Caco-2 (cell line): Measurements from ENCODE around the gene ZBTB16. TPM values are rescaled to one million over a fixed set of nuclear protein-coding genes. Genes with fewer than 3 reads are reported as not detected.

ENCODE experiments used
- BruUV-seq: library from RNA; stranded (reverse); fragments of 400-500 nt; replicated peaks from 2 replicates; lab custom pipeline; 2021; lab: Mats Ljungman, UMichigan
- CTCF ChIA-PET: fragments of 300-600 bp; sonication (Branson Sonifier 250); formaldehyde crosslinking; loops from one replicate; lab custom pipeline; 2022; ENCODE audit warnings: antibody characterized with exemption; lab: Charles Lee
- POLR2A ChIA-PET: fragments of 300-600 bp; sonication (Branson Sonifier 250); formaldehyde crosslinking; loops from one replicate; lab custom pipeline; 2022; ENCODE audit warnings: antibody characterized with exemption; lab: Charles Lee
- DNase-seq, 2 experiments: peaks; one replicate each; pipeline versions ENCODE4 v3.0.0 to v3.0.0-alpha.2; 2020 to 2022
- H3K27me3 ChIP-seq: replicated peaks from 2 replicates; pipeline ENCODE4 v1.6.0; 2011; ENCODE audit warnings: low read length; ENCODE audit not compliant: control insufficient read depth, insufficient read depth
- H3K36me3 ChIP-seq: 2 replicates; pipeline ENCODE4 v1.5.1; 2011; ENCODE audit warnings: low read length; ENCODE audit not compliant: control insufficient read depth, insufficient read depth
- H3K4me1 ChIP-seq: fragments of 250-450 bp; sonication (Bioruptor Pico); 2 replicates; pipeline ENCODE4 v1.5.1; 2020; ENCODE audit warnings: mild to moderate bottlenecking
- H3K4me3 ChIP-seq: 2 replicates; pipeline ENCODE4 v1.5.1; 2011; ENCODE audit warnings: low read depth, mild to moderate bottlenecking, control low read depth, low read length
- H3K9me3 ChIP-seq: fragments of 250-450 bp; sonication (Bioruptor Pico); 2 replicates; pipeline ENCODE4 v1.5.1; 2020; ENCODE audit warnings: mild to moderate bottlenecking, moderate library complexity
- H3K27ac Mint-ChIP-seq: one replicate; pipeline ENCODE4 v1.8.0; 2022; ENCODE audit warnings: mixed read lengths; ENCODE audit not compliant: unreplicated experiment
- H3K27me3 Mint-ChIP-seq: one replicate; pipeline ENCODE4 v1.8.0; 2022; ENCODE audit warnings: mixed read lengths; ENCODE audit not compliant: insufficient read depth, unreplicated experiment
- H3K36me3 Mint-ChIP-seq: one replicate; pipeline ENCODE4 v1.8.0; 2022; ENCODE audit warnings: mild to moderate bottlenecking, mixed read lengths; ENCODE audit not compliant: insufficient read depth, unreplicated experiment
- H3K4me1 Mint-ChIP-seq: one replicate; pipeline ENCODE4 v1.8.0; 2022; ENCODE audit warnings: low read depth, mixed read lengths; ENCODE audit not compliant: unreplicated experiment
- H3K4me3 Mint-ChIP-seq: one replicate; pipeline ENCODE4 v1.8.0; 2022; ENCODE audit warnings: mild to moderate bottlenecking, moderate library complexity, mixed read lengths; ENCODE audit not compliant: unreplicated experiment
- H3K9me3 Mint-ChIP-seq: one replicate; pipeline ENCODE4 v1.8.0; 2022; ENCODE audit warnings: mixed read lengths; ENCODE audit not compliant: unreplicated experiment
- CTCF ChIP-seq, 2 experiments: fragments of 200-600 bp in 1 of 2; IDR thresholded peaks; 1 replicate in 1 of 2; 2 replicates in 1 of 2; pipeline versions ENCODE4 v1.5.1 to v1.8.0; 2011 to 2022; ENCODE audit warnings: antibody characterized with exemption in 1 of 2, control low read depth in 1 of 2, inconsistent platforms in 1 of 2, low read depth in 1 of 2, low read length in 1 of 2, mild to moderate bottlenecking in 1 of 2, moderate library complexity in 1 of 2; ENCODE audit not compliant: insufficient read depth in 1 of 2, severe bottlenecking in 1 of 2, unreplicated experiment in 1 of 2
- intact Hi-C: fragments of 100-400 bp; cut with micrococcal nuclease; formaldehyde crosslinking; loops from one replicate; pipeline ENCODE4 v1.10.0; 2022; ENCODE audit not compliant: unreplicated experiment
- total RNA-seq: library from RNA; stranded (reverse); gene quantifications from 2 replicates; pipeline ENCODE4 v1.2.3, GENCODE V29; 2022

ZBTB16 gene
- total RNA-seq, 1 experiment from 2014 or later = 12.7 TPM

GRCh38 chr11:114106986-114107385 lies 47.5 kb downstream of the ZBTB16 start:
- H3K4me1 Mint-ChIP-seq = peaks cover 76% of the 10 kb centered on the region
- no peaks in the 10 kb centered on the region for H3K27me3 Mint-ChIP-seq
- Histone ChIP-seq H3K9me3 (no peaks in the 10 kb centered on the region), H3K4me3 (no peak overlapping the region), H3K27me3 (no peaks in the 10 kb centered on the region), H3K36me3 (no peaks in the 10 kb centered on the region; the same call in 1 of the 2 replicates), H3K4me1 (peaks cover 68% of the 10 kb centered on the region)
- H3K36me3 Mint-ChIP-seq = no peaks in the 10 kb centered on the region
- BruUV-seq = no TSS peak
- intact Hi-C loops = no loop called here
- ChIA-PET POLR2A (interaction anchor here (0.7 kb wide), 1 partner anchor 29 kb away, joined by 3 read pairs; no protein-coding TSS in a partner anchor), CTCF (interaction anchor here (1.1 to 1.5 kb wide), 2 partner anchors 9 to 47 kb away, joined by 3 to 5 read pairs; partner anchors contain the start of gene ZBTB16)
- TF ChIP-seq CTCF (IDR thresholded peaks at IDR 0.05; ENCODE audit: insufficient read depth in 1 of 2, low read depth in 1 of 2, low read length in 1 of 2, severe bottlenecking in 1 of 2, unreplicated experiment in 1 of 2) = no peak
- H3K9me3 Mint-ChIP-seq = no peaks in the 10 kb centered on the region
- DNase-seq = peak in 1 of 2 experiments; percentile 45
- H3K4me3 Mint-ChIP-seq = no peak overlapping the region
- H3K27ac Mint-ChIP-seq = no peak overlapping the region

- H3K4me3 Mint-ChIP-seq = no peak overlapping the region
- peaks cover 62% of the 10 kb centered on the region for H3K4me1 Mint-ChIP-seq
- no peaks in the 10 kb centered on the region for H3K27me3 ChIP-seq
- no peaks in the 10 kb centered on the region for H3K9me3 ChIP-seq
- TF ChIP-seq CTCF (IDR thresholded peaks at IDR 0.05; ENCODE audit: insufficient read depth in 1 of 2, low read depth in 1 of 2, low read length in 1 of 2, severe bottlenecking in 1 of 2, unreplicated experiment in 1 of 2) = no peak
- H3K9me3 Mint-ChIP-seq = no peaks in the 10 kb centered on the region
- H3K36me3 ChIP-seq = no peaks in the 10 kb centered on the region; the same call in 1 of the 2 replicates
- ChIA-PET CTCF (interaction anchor here (0.7 to 2.3 kb wide), 6 partner anchors 8 to 73 kb away, joined by 3 to 10 read pairs (median 3); partner anchors contain the start of gene ZBTB16), POLR2A (interaction anchor here (0.6 kb wide), 1 partner anchor 38 kb away, joined by 3 read pairs; no protein-coding TSS in a partner anchor)
- H3K27ac Mint-ChIP-seq = peak overlapping the region; percentile 45
- no peaks in the 10 kb centered on the region for H3K36me3 Mint-ChIP-seq
- no peak for DNase-seq
- intact Hi-C loops = no loop called here
- peaks cover 61% of the 10 kb centered on the region for H3K4me1 ChIP-seq
- no TSS peak for BruUV-seq
- no peaks in the 10 kb centered on the region for H3K27me3 Mint-ChIP-seq
- no peak overlapping the region for H3K4me3 ChIP-seq
Measured at GRCh38 chr11:114108501-114109205, 49.1 kb downstream of the ZBTB16 start.

- H3K9me3 Mint-ChIP-seq = no peaks in the 10 kb centered on the region
- H3K4me1 Mint-ChIP-seq = peaks cover 60% of the 10 kb centered on the region
Measured at GRCh38 chr11:114109206-114110090, 49.9 kb downstream of the ZBTB16 start.

More at GRCh38 chr11:114109206-114110090, 49.9 kb downstream of the ZBTB16 start:
- H3K36me3 ChIP-seq = no peaks in the 10 kb centered on the region; the same call in 1 of the 2 replicates
- POLR2A ChIA-PET = no interaction called here
- peaks cover 60% of the 10 kb centered on the region for H3K4me1 ChIP-seq
- BruUV-seq = TSS peak; percentile 50
- intact Hi-C loops = no loop called here
- Mint-ChIP-seq H3K4me3 (peak overlapping the region; percentile 15), H3K36me3 (no peaks in the 10 kb centered on the region), H3K27me3 (no peaks in the 10 kb centered on the region), H3K27ac (peak overlapping the region; percentile 45)
- no peak overlapping the region for H3K4me3 ChIP-seq
- CTCF ChIA-PET = interaction anchor here (0.6 to 2.3 kb wide), 4 partner anchors 10 to 74 kb away, joined by 3 to 10 read pairs (median 3); no protein-coding TSS in a partner anchor
- H3K27me3 ChIP-seq = no peaks in the 10 kb centered on the region
- peak; percentile 54 to 75 for DNase-seq
- H3K9me3 ChIP-seq = no peaks in the 10 kb centered on the region
- no peak for TF ChIP-seq CTCF (IDR thresholded peaks at IDR 0.05; ENCODE audit: insufficient read depth in 1 of 2, low read depth in 1 of 2, low read length in 1 of 2, severe bottlenecking in 1 of 2, unreplicated experiment in 1 of 2)
